Bronchial epithelial cell (primary cell): Measurements from ENCODE around the gene TMEM94. TPM values are rescaled to one million over a fixed set of nuclear protein-coding genes. Genes with fewer than 3 reads are reported as not detected.

Source experiments
- DNase-seq: peaks from one replicate; pipeline ENCODE4 v3.0.0-alpha.2; 2010; ENCODE audit warnings: low read depth
- FAIRE-seq: peaks from 2 replicates; lab custom pipeline; 2011; peaks lifted over from hg19 to GRCh38; lab: Jason Lieb, UNC
- H3K27me3 ChIP-seq: 2 replicates; pipeline ENCODE4 v1.5.1; 2011; ENCODE audit warnings: low read length; ENCODE audit not compliant: control insufficient read depth, insufficient read depth
- H3K36me3 ChIP-seq: 2 replicates; pipeline ENCODE4 v1.5.1; 2011; ENCODE audit warnings: low read length; ENCODE audit not compliant: control insufficient read depth, insufficient read depth
- H3K4me3 ChIP-seq: 2 replicates; pipeline ENCODE4 v1.5.1; 2011; ENCODE audit warnings: mild to moderate bottlenecking, low read depth, low read length, control low read depth
- total RNA-seq: library from RNA; depleted of rRNA; stranded (reverse); fragments of >200 nt; gene quantifications from 2 replicates; pipeline ENCODE4 v1.2.1, GENCODE V29; 2014
- TF ChIP-seq, protein P1 (sequence below): IDR thresholded peaks from 2 replicates; pipeline ENCODE4 v1.5.1; 2011; ENCODE audit warnings: mild to moderate bottlenecking, moderate library complexity, low read length, control low read depth, inconsistent platforms; ENCODE audit not compliant: insufficient read depth, severe bottlenecking

TMEM94 gene
- total RNA-seq, 1 donor from 2014 or later, result 13.7 TPM

DNA sequence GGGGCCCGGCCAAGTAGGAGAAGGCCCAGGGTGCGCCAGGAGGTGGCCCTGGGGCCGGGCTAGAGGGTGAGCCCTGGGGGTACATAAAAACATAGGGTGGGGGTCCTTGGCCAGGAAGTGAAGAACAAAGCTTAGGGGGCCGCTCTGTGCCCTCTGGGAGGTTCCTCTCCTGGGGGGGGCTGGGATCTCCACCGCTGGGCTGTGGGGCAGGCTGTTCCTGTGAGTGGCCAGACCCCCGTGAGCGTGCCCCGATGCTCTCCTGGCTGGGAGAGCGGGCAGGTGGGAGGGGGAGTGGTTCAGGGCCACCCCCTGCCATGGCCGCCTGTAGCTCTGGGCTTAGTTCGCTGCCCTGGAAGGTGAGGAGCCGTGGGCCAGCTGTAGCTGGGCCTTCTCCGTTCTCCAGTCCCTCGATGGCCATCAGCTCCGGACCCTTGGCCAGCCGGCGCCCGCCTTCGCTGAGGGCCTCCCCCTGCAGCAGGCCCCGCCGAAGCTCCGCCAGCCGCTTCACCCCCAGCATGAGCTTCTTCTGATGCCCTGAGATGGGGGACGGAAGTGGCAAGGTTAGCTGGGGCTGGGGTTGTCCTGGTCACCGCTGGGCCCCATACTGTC, 46.4 kb downstream of the TMEM94 start:
- no peak for FAIRE-seq
- Histone ChIP-seq H3K27me3 (no peaks in the 10 kb centered on the region), H3K4me3 (no peak overlapping the region), H3K36me3 (peaks cover 19% of the 10 kb centered on the region)
- no peak for DNase-seq
- TF ChIP-seq, protein P1, sequence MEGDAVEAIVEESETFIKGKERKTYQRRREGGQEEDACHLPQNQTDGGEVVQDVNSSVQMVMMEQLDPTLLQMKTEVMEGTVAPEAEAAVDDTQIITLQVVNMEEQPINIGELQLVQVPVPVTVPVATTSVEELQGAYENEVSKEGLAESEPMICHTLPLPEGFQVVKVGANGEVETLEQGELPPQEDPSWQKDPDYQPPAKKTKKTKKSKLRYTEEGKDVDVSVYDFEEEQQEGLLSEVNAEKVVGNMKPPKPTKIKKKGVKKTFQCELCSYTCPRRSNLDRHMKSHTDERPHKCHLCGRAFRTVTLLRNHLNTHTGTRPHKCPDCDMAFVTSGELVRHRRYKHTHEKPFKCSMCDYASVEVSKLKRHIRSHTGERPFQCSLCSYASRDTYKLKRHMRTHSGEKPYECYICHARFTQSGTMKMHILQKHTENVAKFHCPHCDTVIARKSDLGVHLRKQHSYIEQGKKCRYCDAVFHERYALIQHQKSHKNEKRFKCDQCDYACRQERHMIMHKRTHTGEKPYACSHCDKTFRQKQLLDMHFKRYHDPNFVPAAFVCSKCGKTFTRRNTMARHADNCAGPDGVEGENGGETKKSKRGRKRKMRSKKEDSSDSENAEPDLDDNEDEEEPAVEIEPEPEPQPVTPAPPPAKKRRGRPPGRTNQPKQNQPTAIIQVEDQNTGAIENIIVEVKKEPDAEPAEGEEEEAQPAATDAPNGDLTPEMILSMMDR, result no peak

DNA sequence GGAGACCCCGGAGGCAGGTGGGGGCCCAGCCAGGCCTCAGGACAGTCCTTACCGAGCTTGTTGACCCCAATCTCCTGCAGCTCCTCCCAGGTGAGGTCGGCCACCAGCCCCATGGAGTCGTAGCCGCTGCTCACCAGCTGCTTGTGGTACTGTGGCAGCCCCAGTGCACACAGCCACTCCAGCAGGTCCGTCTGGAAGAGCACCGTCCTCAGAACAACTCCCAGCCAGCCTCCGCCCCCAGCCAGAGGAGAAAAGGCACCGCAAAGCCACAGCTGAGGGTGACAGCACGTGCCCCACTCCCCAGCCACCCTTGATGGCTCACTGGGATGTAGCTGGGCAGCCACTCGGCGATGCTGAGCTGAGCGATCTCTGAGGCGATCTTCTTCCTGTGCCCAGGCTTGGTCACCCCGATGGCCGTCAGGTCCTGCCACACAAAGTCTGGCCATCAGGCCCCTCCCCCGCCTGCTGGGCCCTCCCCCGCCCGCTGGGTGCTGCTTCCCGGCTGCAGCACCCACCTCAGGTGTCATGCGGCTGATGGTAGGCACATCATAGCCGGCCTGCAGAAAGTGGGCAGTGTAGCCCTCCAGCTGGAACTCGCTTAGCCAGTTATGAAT, 47.0 kb downstream of the TMEM94 start:
- DNase-seq (no peak), FAIRE-seq (no peak)
- TF ChIP-seq, protein P1, result no peak
- Histone ChIP-seq H3K36me3 (peaks cover 19% of the 10 kb centered on the region), H3K4me3 (no peak overlapping the region), H3K27me3 (no peaks in the 10 kb centered on the region)

- Histone ChIP-seq H3K36me3 (peaks cover 17% of the 10 kb centered on the region), H3K27me3 (no peaks in the 10 kb centered on the region), H3K4me3 (no peak overlapping the region)
- FAIRE-seq, result no peak
- TF ChIP-seq, protein P1, result no peak
- DNase-seq, result no peak
Measured at GRCh38 chr17:75503976-75504346, 47.5 kb downstream of the TMEM94 start.

DNA sequence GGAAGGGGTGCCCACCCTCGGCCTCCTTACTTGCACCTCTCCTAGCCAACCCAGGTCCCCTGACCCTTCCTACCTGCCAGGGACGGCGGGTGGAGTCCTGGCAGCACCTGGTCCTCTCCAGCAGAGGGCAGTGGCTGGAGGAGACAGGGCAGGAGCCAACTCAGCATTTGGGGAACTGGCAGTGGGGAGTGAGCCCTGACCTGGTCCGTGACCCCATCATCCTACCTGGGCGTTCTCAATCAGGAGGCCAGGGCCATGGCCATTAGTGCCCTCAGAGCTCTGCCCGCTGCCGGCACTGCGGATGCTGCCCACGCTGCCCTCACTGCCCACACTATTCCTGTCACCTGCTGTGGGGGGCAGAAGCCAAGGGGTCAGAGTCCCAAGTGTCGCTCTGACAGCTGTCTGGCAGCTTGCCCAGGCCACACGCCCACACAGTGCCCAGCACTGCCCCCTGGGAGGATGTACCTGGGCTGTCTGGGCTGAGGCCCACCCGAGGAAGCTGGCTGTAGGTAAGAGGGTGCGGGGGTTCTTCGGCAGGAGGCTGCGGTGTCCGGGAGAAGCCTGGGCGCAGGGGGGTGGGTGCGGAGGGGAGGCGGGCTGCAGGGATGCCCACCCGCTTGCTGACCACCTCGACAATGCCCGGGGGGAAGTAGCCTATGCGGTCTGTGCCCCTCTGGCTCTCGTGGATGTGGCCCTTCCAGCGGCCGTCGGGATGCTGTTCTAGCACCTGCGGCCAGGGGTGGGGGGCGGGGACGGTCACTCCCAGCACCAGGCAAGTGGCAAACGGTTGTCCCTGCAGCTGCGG, 48.1 kb downstream of the TMEM94 start:
- H3K36me3 ChIP-seq, result peaks cover 17% of the 10 kb centered on the region
- TF ChIP-seq, protein P1, result peak; percentile 82
- no peaks in the 10 kb centered on the region for H3K27me3 ChIP-seq
- no peak overlapping the region for H3K4me3 ChIP-seq
- peak; percentile 20 for DNase-seq
- FAIRE-seq, result no peak

DNA sequence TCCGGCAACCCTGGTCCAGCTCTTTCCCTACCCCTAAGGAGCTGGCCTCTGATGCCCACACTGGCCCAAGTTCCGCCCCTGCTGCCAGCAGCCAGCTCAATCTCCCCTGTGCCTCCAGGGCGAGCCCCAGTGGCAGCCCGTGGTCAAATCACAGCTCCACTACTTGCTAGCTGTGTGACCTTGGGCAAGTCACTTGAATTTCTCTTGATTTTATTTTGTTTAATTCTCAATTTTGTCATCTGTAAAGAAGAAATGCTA, 48.6 kb downstream of the TMEM94 start:
- DNase-seq (no peak), FAIRE-seq (no peak)
- H3K36me3 ChIP-seq, result peaks cover 17% of the 10 kb centered on the region
- TF ChIP-seq, protein P1, result no peak
- no peaks in the 10 kb centered on the region for H3K27me3 ChIP-seq
- H3K4me3 ChIP-seq, result no peak overlapping the region
